Cardiac fibroblast (primary cell): ENCODE data around the gene S100PBP.

Experiments used
- DNase-seq, 2 donors: peaks; one replicate each; pipeline versions ENCODE4 v3.0.0 to v3.0.0-alpha.2; 2010; ENCODE audit warnings: low read depth in 2 of 2
- H3K4me3 ChIP-seq, 2 donors: replicated peaks in 1 of 2; 1 replicate in 1 of 2; 2 replicates in 1 of 2; pipeline ENCODE4 v1.5.1; 2011; ENCODE audit warnings: low read depth in 2 of 2, low read length in 2 of 2, mild to moderate bottlenecking in 2 of 2, moderate library complexity in 1 of 2
- TF ChIP-seq, protein P1 (sequence below): IDR thresholded peaks from one replicate; pipeline ENCODE4 v1.5.1; 2011; ENCODE audit warnings: low read depth, mild to moderate bottlenecking, low read length, inconsistent platforms

Gene S100PBP

DNA sequence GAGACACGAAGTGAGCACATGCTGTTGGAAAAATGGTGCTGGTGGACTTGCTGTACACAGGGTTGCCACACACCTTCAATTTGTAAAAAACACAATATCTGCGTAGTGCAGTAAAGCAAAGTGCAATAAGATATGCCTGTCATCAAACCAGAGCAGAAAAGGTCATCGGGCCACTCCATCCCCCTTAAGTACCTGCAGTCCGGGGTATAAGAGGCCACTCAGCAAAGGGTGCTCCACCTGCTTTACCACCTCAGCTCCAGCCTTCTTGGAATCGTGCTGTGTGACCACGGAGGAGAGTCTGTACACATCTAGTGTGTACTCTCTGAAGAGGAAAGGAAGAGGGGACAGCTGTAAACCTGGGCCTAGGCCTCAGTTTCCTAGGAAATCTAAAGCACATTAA lies 11.2 kb upstream of the S100PBP start:
- no peak overlapping the region for H3K4me3 ChIP-seq
- TF ChIP-seq, protein P1, sequence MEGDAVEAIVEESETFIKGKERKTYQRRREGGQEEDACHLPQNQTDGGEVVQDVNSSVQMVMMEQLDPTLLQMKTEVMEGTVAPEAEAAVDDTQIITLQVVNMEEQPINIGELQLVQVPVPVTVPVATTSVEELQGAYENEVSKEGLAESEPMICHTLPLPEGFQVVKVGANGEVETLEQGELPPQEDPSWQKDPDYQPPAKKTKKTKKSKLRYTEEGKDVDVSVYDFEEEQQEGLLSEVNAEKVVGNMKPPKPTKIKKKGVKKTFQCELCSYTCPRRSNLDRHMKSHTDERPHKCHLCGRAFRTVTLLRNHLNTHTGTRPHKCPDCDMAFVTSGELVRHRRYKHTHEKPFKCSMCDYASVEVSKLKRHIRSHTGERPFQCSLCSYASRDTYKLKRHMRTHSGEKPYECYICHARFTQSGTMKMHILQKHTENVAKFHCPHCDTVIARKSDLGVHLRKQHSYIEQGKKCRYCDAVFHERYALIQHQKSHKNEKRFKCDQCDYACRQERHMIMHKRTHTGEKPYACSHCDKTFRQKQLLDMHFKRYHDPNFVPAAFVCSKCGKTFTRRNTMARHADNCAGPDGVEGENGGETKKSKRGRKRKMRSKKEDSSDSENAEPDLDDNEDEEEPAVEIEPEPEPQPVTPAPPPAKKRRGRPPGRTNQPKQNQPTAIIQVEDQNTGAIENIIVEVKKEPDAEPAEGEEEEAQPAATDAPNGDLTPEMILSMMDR: no peak

DNA sequence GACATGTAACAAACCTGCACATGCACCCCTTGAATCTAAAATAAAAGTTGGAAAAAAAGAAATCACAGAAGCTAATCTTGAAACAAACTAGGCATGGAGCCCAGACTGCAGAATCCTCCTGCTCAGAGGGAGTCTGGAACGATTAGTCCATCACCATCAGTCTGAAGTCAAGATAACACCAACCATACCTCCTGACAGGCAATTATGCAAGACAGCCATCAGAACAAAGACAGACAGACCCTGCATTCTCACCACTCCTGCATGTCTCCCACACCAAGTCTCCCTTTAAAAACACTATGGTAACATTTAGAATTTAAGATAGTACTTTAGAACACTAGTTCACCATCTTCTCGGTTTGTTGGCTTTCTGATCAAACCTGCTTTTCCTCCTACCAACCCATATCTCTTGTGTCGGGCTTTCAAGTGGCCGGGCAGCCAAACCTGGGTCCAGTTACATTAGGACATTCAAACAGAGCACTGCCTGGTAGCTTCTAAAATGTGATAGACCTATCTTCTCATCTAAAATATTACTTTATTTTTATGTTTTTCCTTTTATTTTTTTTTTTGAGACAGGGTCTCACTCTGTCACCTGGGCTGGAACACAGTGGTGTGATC lies 10.4 kb upstream of the S100PBP start:
- peak in 1 of 2 donors; percentile 54 for DNase-seq
- H3K4me3 ChIP-seq: no peak overlapping the region

More for the DNA sequence above, 11.2 kb upstream of the S100PBP start:
- no peak for DNase-seq

DNA sequence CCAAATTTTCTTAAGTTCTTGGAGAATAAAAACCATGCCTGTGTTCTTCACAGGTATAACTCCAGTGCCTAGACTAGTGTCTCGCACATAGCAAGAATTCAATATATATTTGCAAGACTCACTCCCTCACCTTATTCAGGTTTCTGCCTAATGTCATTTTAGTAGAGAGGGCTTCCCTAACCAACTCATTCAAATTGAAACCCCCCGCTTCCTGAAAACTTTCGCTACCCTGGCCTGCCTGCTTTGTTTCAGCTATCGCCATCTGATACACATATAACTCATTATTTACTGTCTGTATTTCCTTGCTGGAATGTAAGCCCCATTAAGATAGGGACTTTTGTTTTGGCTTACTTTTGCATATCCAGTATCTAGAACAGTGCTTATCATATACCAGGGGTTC lies 8.9 kb upstream of the S100PBP start:
- no peak overlapping the region for H3K4me3 ChIP-seq
- no peak for DNase-seq
- TF ChIP-seq, protein P1: no peak

More for the DNA sequence above, 10.4 kb upstream of the S100PBP start:
- TF ChIP-seq, protein P1: no peak

DNA sequence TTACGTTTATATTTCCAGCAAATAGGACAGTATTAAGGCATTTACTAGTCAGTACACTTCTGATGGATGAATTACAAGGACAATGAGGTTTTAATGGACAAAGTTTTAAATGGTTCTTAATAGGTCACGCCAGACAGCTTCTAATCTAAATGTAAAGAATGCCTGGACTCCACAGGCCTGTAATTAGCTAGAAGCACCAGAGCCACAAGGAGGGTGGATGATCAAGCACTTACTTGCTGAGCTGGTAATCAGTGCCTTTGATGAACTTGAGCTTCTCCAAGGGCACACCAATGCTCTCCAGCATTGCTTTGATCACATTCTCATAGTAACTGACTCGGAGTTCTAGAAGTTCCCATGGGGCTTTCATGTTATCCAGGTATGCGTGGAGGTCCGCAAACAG lies 7.1 kb upstream of the S100PBP start:
- TF ChIP-seq, protein P1: no peak
- H3K4me3 ChIP-seq: no peak overlapping the region
- no peak for DNase-seq

DNA sequence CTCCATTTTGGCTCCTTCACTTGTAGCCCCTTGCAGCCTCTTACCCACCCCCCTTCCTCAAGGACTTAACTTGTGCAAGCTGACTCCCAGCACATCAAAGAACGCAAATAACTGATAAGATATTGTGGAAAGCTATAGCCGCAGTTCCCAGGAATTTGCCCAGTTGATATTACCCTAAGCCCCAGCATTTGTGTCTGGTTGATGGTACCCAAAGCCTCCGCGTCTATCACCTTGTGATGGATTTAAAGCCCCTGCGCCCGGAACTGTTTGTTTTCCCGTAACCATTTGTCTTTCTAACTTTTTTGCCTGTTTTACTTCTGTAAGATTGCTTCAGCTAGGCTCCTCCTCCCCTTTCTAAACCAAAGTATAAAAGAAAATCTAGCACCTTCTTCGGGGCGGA lies 6.2 kb upstream of the S100PBP start:
- DNase-seq: no peak
- TF ChIP-seq, protein P1: no peak
- no peak overlapping the region for H3K4me3 ChIP-seq

DNA sequence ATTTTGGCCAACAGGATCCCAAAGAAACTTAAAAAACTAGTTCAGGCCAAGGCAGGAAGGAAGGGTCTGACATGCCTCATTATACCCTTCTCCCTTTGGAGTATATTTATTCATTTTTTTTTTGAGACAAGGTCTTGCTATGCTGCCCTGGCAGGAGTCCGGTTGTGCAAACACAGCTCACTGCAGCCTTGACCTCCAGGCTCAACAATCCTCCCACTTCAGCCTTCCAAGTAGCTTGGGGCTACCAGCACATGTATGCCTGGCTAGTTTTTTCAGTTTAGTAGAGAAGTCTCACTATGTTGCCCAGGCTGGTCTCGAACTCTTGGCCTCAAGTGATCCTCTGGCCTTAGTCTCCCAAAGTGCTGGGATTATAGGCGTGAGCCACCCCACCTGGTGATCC lies 5.5 kb upstream of the S100PBP start:
- no peak for DNase-seq
- H3K4me3 ChIP-seq: no peak overlapping the region
- TF ChIP-seq, protein P1: no peak
